ENCODE data around the gene ODF2L.
A peak's percentile ranks its signal among the peaks of the same experiment; 100 is the strongest.

Gene ODF2L

GRCh38 chr1:86395751-86396497 lies at the start of gene ODF2L:
TSS of gene ODF2L (minus strand) at chr1:86396323. CDS start at chr1:86387027, 9,296 bp downstream.
- peak; percentile 55 for DNase-seq

- DNase-seq: no peak
These were observed 49.8 kb upstream of the ODF2L start for GRCh38 chr1:86445919-86446318.

- no peak for DNase-seq
These were observed 45.9 kb upstream of the ODF2L start for GRCh38 chr1:86441997-86442396.

GRCh38 chr1:86441581-86441980 lies 45.5 kb upstream of the ODF2L start:
- no peak for DNase-seq

- DNase-seq: no peak
These were observed 39.9 kb upstream of the ODF2L start for GRCh38 chr1:86436041-86436440.

GRCh38 chr1:86435327-86435726 lies 39.2 kb upstream of the ODF2L start:
- DNase-seq: no peak

- no peak for DNase-seq
These were observed 37.9 kb upstream of the ODF2L start for GRCh38 chr1:86434059-86434458.

GRCh38 chr1:86430376-86430775 lies 34.3 kb upstream of the ODF2L start:
- DNase-seq: no peak

- peak; percentile 21 for DNase-seq
These were observed 33.7 kb upstream of the ODF2L start for GRCh38 chr1:86429835-86430234.

- DNase-seq: no peak
These were observed 33.1 kb upstream of the ODF2L start for GRCh38 chr1:86429122-86429725.

- no peak for DNase-seq
These were observed 27.8 kb upstream of the ODF2L start, which contains the start of gene CLCA2 for GRCh38 chr1:86423873-86424272. TSS of gene CLCA2 (plus strand) at chr1:86424171. CDS start at chr1:86424248, 77 bp downstream.

- DNase-seq: no peak
These were observed 27.4 kb upstream of the ODF2L start for GRCh38 chr1:86423473-86423872.

- DNase-seq: no peak
These were observed 25.6 kb upstream of the ODF2L start for GRCh38 chr1:86421601-86422280.

GRCh38 chr1:86419277-86419903 lies 23.3 kb upstream of the ODF2L start:
- no peak for DNase-seq

- DNase-seq: no peak
These were observed 20.2 kb upstream of the ODF2L start for GRCh38 chr1:86416343-86416742.

GRCh38 chr1:86410879-86411278 lies 14.8 kb upstream of the ODF2L start:
- no peak for DNase-seq

GRCh38 chr1:86409416-86410021 lies 13.4 kb upstream of the ODF2L start:
- DNase-seq: no peak

- no peak for DNase-seq
These were observed 371 bp upstream of the ODF2L start for GRCh38 chr1:86396498-86396890.

- DNase-seq: no peak
These were observed 1.7 kb downstream of the ODF2L start for GRCh38 chr1:86394416-86394815.

GRCh38 chr1:86389307-86389706 lies 6.8 kb downstream of the ODF2L start:
- no peak for DNase-seq

- no peak for DNase-seq
These were observed 7.3 kb downstream of the ODF2L start for GRCh38 chr1:86388777-86389176.

- no peak for DNase-seq
These were observed 8.1 kb downstream of the ODF2L start for GRCh38 chr1:86387916-86388627.
